ENCODE data around the gene IL16. TPM values are rescaled to one million over a fixed set of nuclear protein-coding genes. Genes with fewer than 3 reads are reported as not detected.
"Not testable (repeated sequence)": the region's sequence is repeated elsewhere in the genome, so short reads cannot be mapped to it uniquely, and the experiment has no call there.

The IL16 gene
- total RNA-seq, 1 experiment from 2014 or later = 0.03 TPM

- no peak for DNase-seq (ENCODE audit: low read depth)
Observed at GRCh38 chr15:81311752-81312464, 115.2 kb downstream of the IL16 start.

DNA sequence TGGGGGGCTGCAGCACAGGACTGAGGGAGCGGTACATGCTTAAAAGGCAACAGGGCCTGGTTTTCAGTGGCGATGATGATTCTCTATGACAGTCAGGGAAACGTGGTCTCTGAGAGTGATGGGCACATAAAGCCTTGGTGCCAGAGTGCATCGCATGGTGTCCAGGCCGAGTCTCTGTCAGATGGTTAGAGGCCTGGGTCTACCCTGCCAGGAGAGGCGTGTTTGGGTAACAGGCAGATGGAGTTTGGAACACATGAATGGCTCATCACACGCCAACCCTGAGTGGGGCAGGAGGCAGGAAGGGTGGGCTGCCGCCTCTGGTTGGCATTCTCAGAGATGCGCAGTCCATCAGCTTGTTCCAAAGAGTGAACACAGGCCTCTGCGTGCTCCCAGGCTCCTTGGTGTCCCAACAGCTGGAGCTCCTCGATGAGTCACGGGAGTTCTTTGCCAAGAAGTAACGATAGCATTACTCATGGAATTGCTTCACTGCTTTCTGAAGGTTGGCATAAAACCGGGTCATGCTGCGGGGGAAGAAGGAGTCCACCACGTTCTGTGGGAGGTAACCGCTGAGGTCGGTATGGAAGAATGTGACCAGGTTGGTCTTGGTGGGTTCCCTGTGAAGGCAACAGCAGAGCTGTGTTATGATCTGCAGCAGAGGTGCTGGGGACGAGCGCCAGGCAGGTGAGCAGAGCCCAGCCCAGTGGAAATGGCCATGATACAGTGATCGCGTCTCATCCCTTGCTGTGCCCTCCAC lies 116.3 kb downstream of the IL16 start:
- peak; percentile 93 for DNase-seq (ENCODE audit: low read depth)

- DNase-seq (ENCODE audit: low read depth) = no peak
Observed at GRCh38 chr15:81313686-81314085, 117.0 kb downstream of the IL16 start.

- no peak for DNase-seq (ENCODE audit: low read depth)
Observed at GRCh38 chr15:81314378-81314777, 117.7 kb downstream of the IL16 start.

- DNase-seq (ENCODE audit: low read depth) = no peak
Observed at GRCh38 chr15:81315452-81316175, 118.9 kb downstream of the IL16 start.

GRCh38 chr15:81316267-81316666 lies 119.6 kb downstream of the IL16 start:
- no peak for DNase-seq (ENCODE audit: low read depth)

DNA sequence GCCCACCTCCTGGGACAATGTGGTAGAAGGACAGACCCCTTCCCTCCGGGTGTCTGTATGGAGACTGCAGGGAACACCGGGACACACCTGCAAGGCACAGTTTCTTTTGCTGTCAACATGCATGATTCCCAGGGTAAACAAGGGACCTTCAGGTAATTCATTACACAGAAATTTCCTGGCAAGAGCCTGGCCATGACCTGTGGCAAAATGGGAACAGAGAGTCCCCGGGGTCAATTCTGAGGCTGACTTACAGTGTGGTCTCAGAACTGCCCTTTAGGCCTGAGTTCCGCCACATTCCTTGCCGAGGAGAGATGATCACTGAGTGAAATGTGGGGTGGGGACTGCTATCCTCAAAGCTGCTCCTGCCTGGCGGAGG lies 121.0 kb downstream of the IL16 start:
- DNase-seq (ENCODE audit: low read depth) = no peak

- DNase-seq (ENCODE audit: low read depth) = no peak
Observed at GRCh38 chr15:81321667-81322066, 125.0 kb downstream of the IL16 start.

DNA sequence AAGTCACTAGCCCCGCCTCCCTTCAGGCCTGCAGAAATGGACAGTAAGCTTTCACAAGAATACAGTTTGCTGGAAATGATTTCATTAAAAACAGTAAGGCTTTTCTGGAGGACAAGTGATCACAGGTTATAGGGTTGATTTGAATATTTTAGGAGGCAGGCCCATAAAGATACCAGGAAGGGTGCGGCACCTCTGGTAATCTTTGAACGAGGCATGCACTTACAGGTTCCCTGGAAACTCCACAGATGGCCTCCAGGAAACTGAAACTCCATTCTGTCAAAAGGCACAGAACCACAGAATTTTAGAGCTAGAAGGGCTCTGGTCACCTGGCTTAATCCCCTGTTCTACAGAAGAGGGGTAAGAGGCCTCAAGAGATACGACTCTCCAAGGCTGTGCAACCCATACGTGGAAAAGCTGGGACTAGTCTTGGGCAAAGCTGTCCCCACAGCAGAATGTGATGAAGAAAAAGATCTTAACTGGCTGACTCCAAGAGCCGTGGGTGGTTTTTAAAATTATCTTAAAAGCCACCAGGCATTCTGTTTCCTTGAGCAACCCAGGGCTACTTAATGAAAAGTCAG lies 126.1 kb downstream of the IL16 start:
- DNase-seq (ENCODE audit: low read depth) = no peak

GRCh38 chr15:81323559-81323943 lies 126.9 kb downstream of the IL16 start:
- DNase-seq (ENCODE audit: low read depth) = no peak

DNA sequence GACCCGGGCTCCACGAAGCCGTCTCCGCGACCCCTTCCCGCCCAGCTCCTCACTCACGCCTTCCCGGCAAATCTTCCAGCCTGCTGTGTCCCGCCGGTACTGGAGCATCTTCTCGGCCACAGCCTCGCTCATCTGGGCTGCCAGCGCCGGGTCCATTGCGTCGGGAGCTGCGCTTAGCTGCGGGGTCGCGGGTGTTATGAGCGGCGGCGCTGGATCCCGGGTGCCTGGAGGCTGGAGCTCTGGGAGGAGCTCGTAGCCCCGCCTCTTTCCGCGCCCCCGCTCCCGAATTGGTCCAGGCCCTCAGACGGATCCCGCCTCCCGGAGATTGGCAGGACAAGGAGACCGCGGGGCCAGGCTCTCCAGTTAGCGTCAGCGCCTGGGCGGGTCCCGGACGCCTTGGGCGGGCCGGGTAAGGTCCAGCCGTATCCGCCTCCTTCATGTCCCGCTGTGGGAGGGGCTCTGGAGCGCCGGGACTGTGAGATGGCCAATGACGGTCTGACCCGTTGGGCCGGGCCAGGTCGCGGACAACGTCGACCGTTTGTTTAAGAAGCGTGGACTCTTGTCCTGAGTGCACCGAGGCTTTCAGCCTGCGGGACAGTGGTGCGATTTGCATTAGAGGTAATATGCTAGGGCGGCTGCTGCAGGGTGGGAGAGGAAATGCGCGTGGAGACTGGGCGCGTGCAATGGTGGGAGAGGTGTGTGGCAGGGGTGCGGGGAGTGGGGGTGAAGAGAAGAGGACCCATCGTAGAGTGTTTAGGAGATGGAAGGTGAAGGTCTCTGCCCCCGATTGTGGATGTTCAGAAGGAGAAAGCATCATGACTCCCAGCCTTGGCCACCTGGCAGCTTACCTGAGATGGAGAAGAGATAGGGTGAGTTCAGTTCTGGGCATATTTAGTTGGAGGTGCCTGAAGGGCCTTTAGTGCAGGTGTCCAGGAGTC lies 127.5 kb downstream of the IL16 start, which contains the start of gene STARD5:
Gene STARD5, minus strand, starts transcription at position 198 of the 938 bp plus-strand sequence. Its CDS starts 42 bp downstream, at position 156.
- peak; percentile 96 for DNase-seq (ENCODE audit: low read depth)

DNA sequence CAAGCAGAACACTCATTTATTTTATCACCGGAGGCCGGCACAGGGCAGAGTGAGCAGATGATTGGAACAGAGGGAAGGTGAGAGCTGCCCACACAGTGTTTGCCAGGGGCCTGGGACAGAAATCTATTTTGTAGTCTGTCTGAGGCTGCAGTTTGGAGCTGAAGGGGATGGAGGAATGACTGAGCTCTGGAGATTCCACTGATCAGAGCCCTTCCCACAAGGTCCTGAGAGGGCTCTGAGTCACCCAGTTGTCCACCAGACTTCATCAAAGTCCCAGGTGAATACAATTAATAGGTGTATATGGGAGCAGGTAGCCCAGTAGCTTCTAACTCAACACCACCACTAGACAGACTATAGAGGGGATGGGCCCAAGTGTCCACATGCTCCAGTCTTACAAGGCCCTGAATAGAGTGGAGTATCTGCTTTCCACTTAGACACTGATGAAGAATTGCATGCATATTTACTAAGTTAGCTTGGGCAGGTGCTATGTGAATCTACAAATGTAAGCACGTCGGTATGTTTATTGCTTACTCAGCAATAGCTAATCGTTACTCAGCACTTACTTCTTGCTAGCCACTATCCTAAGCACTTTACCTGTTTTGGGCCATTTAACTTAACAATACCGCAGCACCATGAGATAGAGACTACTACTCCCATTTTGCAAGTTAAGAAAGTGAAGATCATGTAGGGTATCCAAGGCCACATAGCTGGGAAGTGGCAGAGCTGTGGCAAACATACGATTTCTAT lies 130.0 kb downstream of the IL16 start:
- DNase-seq (ENCODE audit: low read depth) = no peak

- peak; percentile 24 for DNase-seq (ENCODE audit: low read depth)
Observed at GRCh38 chr15:81327516-81327915, 130.8 kb downstream of the IL16 start.

- no peak for DNase-seq (ENCODE audit: low read depth)
Observed at GRCh38 chr15:81329446-81329845, 132.8 kb downstream of the IL16 start.

- no peak for DNase-seq (ENCODE audit: low read depth)
Observed at GRCh38 chr15:81330366-81331090, 133.8 kb downstream of the IL16 start.

- not testable (repeated sequence) for DNase-seq (ENCODE audit: low read depth)
Observed at GRCh38 chr15:81331141-81331540, 134.5 kb downstream of the IL16 start.

DNA sequence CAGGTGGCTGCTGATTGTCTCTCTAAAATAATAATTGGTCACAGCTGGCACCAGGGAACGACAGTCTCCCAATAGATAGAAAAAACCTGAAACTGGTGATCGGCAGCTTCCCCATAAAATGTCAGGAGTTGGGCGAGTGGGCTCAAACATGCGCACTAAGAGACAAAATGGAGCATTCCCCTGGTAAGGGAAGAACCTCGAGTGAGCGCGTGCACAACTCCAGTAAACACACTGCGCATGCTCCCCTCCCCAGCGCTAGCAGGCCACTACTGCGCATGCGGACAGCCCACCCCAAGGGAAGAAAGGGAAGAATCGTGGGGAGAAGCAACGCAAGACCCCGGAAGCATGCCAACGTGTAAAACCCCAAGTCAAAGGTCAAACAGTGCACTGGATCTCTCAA lies 134.9 kb downstream of the IL16 start:
- DNase-seq (ENCODE audit: low read depth) = no peak

DNA sequence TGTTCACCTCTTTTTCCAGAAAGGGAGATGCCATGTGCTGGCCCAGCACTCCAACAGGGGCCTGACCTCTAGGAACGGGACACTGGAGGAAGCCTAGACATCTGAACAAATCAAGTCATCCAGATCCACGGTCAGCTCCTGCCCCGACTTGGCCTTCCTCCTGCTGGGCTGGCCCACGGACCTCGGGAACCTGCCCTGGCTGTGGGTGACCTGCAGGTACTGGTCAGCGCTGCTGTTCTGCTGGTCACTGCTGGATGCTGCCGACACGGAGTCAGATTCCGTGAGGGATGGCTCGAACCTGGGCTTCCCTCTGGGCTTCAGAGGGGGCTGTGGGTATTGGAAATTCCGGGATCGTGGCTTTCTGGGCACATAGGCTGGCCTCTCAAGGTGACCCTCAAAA lies 135.6 kb downstream of the IL16 start:
- no peak for DNase-seq (ENCODE audit: low read depth)

DNA sequence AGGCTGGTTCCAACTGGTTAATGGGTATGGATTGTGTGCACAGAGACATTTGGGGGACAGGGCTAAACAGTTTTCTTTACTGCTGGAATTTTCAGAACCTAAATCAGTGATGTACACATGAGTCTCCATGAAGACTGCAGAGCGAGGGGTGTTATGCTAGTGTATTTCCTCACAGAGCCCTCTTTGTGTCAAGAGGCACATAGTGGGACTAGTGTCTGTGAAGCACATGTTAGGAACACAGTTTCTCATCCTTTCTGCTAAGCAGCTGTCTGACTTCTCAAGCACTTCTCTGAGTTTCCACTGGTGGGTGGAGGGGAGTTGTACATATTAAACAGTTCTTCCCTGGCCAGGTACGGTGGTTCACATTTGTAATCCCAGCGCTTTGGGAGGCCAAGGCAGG lies 136.7 kb downstream of the IL16 start:
- no peak for DNase-seq (ENCODE audit: low read depth)
